Osteoblast (primary cell): ENCODE measurements around the gene LGALS4. TPM values are rescaled to one million over a fixed set of nuclear protein-coding genes. Genes with fewer than 3 reads are reported as not detected.

Experiments
- DNase-seq: peaks from one replicate; pipeline ENCODE4 v3.0.0; 2011; ENCODE audit warnings: low spot score, mixed read lengths; ENCODE audit not compliant: insufficient read length; ENCODE audit errors: missing footprints
- H2AFZ ChIP-seq: 2 replicates; pipeline ENCODE4 v1.6.0; 2011; ENCODE audit warnings: mild to moderate bottlenecking, low read length
- H3K27ac ChIP-seq: 2 replicates; pipeline ENCODE4 v1.5.1; 2011; ENCODE audit warnings: mild to moderate bottlenecking, low read depth, low read length, moderate library complexity
- H3K27me3 ChIP-seq: 2 replicates; pipeline ENCODE4 v1.6.0; 2012; ENCODE audit warnings: mild to moderate bottlenecking, control low read depth, inconsistent platforms, low read length, moderate library complexity; ENCODE audit not compliant: insufficient read depth
- H3K36me3 ChIP-seq: 2 replicates; pipeline ENCODE4 v1.5.1; 2011; ENCODE audit warnings: mild to moderate bottlenecking, low read length, control low read depth, moderate library complexity; ENCODE audit not compliant: insufficient read depth
- H3K4me1 ChIP-seq: 2 replicates; pipeline ENCODE4 v1.5.1; 2011; ENCODE audit warnings: mild to moderate bottlenecking, low read length, control low read depth, moderate library complexity; ENCODE audit not compliant: insufficient read depth
- H3K4me2 ChIP-seq: 2 replicates; pipeline ENCODE4 v1.6.0; 2011; ENCODE audit warnings: mild to moderate bottlenecking, low read length; ENCODE audit not compliant: insufficient read depth
- H3K4me3 ChIP-seq: fragments of 200-600 bp; sonication (generic); 3 replicates; pipeline ENCODE4 v1.5.1; 2012; ENCODE audit warnings: mild to moderate bottlenecking, low read length, inconsistent platforms; ENCODE audit not compliant: insufficient read depth
- H3K79me2 ChIP-seq: 2 replicates; pipeline ENCODE4 v1.6.0; 2012; ENCODE audit warnings: mild to moderate bottlenecking, low read length, control low read depth, inconsistent platforms; ENCODE audit not compliant: insufficient read depth
- H3K9me3 ChIP-seq: 2 replicates; pipeline ENCODE4 v1.5.1; 2011; ENCODE audit warnings: low read depth, low read length, control low read depth
- H4K20me1 ChIP-seq: 2 replicates; pipeline ENCODE4 v1.6.0; 2012; ENCODE audit warnings: mild to moderate bottlenecking, low read length, control low read depth; ENCODE audit not compliant: insufficient read depth
- CTCF ChIP-seq: IDR thresholded peaks from 2 replicates; pipeline ENCODE4 v1.5.1; 2011; ENCODE audit warnings: mild to moderate bottlenecking, low read depth, low read length, moderate library complexity; ENCODE audit errors: extremely low read depth
- total RNA-seq: library from RNA; depleted of rRNA; stranded (reverse); fragments of >200 nt; gene quantifications from 2 replicates; pipeline ENCODE4 v1.2.3, GENCODE V29; 2012

The LGALS4 gene
- total RNA-seq, 1 donor = not detected

- peaks cover 81% of the 10 kb centered on the region for H3K36me3 ChIP-seq
- no peak overlapping the region for H3K27ac ChIP-seq
- no peak overlapping the region for H3K4me3 ChIP-seq
- DNase-seq = no peak
- no peak overlapping the region for H3K4me2 ChIP-seq
- no peak for TF ChIP-seq CTCF
- no peaks in the 10 kb centered on the region for H3K9me3 ChIP-seq
- H3K79me2 ChIP-seq = peaks cover 87% of the 10 kb centered on the region
- H2AFZ ChIP-seq = no peak overlapping the region
- H3K4me1 ChIP-seq = peaks cover 15% of the 10 kb centered on the region
- H4K20me1 ChIP-seq = peaks cover 80% of the 10 kb centered on the region
- H3K27me3 ChIP-seq = no peaks in the 10 kb centered on the region
These were observed 32.8 kb upstream of the LGALS4 start for GRCh38 chr19:38845374-38846024.

- no peak for TF ChIP-seq CTCF
- Histone ChIP-seq H3K36me3 (peaks cover 92% of the 10 kb centered on the region), H3K4me1 (peaks cover 15% of the 10 kb centered on the region), H3K9me3 (no peaks in the 10 kb centered on the region), H2AFZ (no peak overlapping the region), H3K79me2 (peaks cover 96% of the 10 kb centered on the region), H3K27ac (no peak overlapping the region), H3K4me3 (no peak overlapping the region), H3K4me2 (no peak overlapping the region), H4K20me1 (peaks cover 90% of the 10 kb centered on the region), H3K27me3 (no peaks in the 10 kb centered on the region)
- DNase-seq = no peak
These were observed 31.4 kb upstream of the LGALS4 start for GRCh38 chr19:38844093-38844686.

DNA sequence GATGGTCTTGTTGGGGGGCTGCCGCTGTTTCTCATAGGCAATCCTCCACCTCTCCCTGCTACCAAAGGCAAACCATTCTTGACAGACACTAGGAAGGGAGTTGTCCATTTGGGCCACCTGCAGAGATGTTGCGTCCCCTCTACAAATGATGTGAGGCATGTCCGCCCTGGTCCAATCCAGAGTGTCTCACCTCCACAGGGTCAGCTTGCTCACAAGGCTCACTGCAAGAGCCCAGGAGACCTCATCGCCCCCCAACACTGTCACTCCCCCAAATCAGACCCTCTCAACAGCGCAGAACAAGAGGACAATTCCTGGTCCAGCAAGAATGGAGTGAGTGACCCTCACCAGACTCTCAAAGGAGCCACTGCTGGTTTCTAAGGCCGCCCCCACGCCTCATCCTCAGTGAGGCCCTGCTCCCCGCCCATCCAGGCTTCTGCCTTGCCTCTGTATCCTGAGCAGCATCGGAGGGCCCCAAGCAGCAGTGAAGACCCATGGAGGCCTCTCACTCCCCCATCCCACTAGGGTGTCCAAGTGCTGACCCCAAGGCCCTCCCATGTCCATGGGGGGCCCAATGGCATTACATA is 30.5 kb upstream of the LGALS4 start:
- Histone ChIP-seq H3K4me3 (no peak overlapping the region), H3K27me3 (no peaks in the 10 kb centered on the region), H4K20me1 (peaks cover 87% of the 10 kb centered on the region), H3K36me3 (peaks cover 98% of the 10 kb centered on the region), H3K4me1 (peaks cover 8% of the 10 kb centered on the region), H3K4me2 (no peak overlapping the region), H2AFZ (no peak overlapping the region), H3K79me2 (peaks cover 91% of the 10 kb centered on the region), H3K9me3 (no peaks in the 10 kb centered on the region), H3K27ac (no peak overlapping the region)
- no peak for DNase-seq
- TF ChIP-seq CTCF = no peak

- Histone ChIP-seq H3K4me2 (no peak overlapping the region), H3K4me3 (no peak overlapping the region), H4K20me1 (peaks cover 87% of the 10 kb centered on the region), H3K27me3 (no peaks in the 10 kb centered on the region), H3K9me3 (no peaks in the 10 kb centered on the region), H3K79me2 (peaks cover 85% of the 10 kb centered on the region), H2AFZ (no peak overlapping the region), H3K27ac (no peak overlapping the region), H3K36me3 (peaks cover 98% of the 10 kb centered on the region), H3K4me1 (peaks cover 1% of the 10 kb centered on the region)
- TF ChIP-seq CTCF = no peak
- no peak for DNase-seq
These were observed 29.9 kb upstream of the LGALS4 start for GRCh38 chr19:38842439-38843174.
